OCI-LY7 (cell line): ENCODE data around the gene DENND4B. TPM values are rescaled to one million over a fixed set of nuclear protein-coding genes. Genes with fewer than 3 reads are reported as not detected.

Source experiments
- BruUV-seq: library from RNA; stranded (reverse); fragments of 400-500 nt; replicated peaks from 2 replicates; lab custom pipeline; 2021; lab: Mats Ljungman, UMichigan
- CTCF ChIA-PET: fragments of 300-600 bp; sonication (Branson Sonifier 250); formaldehyde crosslinking; loops from one replicate; lab custom pipeline; 2022; ENCODE audit warnings: antibody characterized with exemption; ENCODE audit not compliant: unreplicated experiment; lab: Charles Lee
- POLR2A ChIA-PET: fragments of 300-600 bp; sonication (Branson Sonifier 250); formaldehyde crosslinking; loops from one replicate; lab custom pipeline; 2022; ENCODE audit warnings: antibody characterized with exemption; lab: Charles Lee
- DNase-seq: peaks from one replicate; pipeline ENCODE4 v3.0.0-alpha.2; 2015; ENCODE audit warnings: low spot score
- H2AFZ ChIP-seq: fragments of 200-600 bp; sonication (generic), shearing (Covaris generic); 2 replicates; pipeline ENCODE4 v1.6.1; 2014; ENCODE audit warnings: mild to moderate bottlenecking, antibody characterized with exemption, low read length, moderate library complexity
- H3K27ac ChIP-seq: fragments of 200-600 bp; sonication (generic); 2 replicates; pipeline ENCODE4 v1.5.1; 2014; ENCODE audit warnings: mixed run types, low read depth, mild to moderate bottlenecking, moderate library complexity, low read length, inconsistent platforms; ENCODE audit not compliant: poor library complexity, severe bottlenecking
- H3K36me3 ChIP-seq: fragments of 200-600 bp; sonication (generic); 2 replicates; pipeline ENCODE4 v1.6.1; 2014; ENCODE audit warnings: mild to moderate bottlenecking, antibody characterized with exemption, low read length, moderate library complexity, mixed read lengths; ENCODE audit not compliant: insufficient read depth
- H3K4me1 ChIP-seq: fragments of 200-600 bp; sonication (generic); 2 replicates; pipeline ENCODE4 v1.5.1; 2014; ENCODE audit warnings: mild to moderate bottlenecking, low read length; ENCODE audit not compliant: insufficient read depth, poor library complexity, severe bottlenecking
- H3K4me2 ChIP-seq: fragments of 200-600 bp; sonication (generic); 2 replicates; pipeline ENCODE4 v1.6.1; 2014; ENCODE audit warnings: mild to moderate bottlenecking, low read length
- H3K4me3 ChIP-seq: fragments of 200-600 bp; sonication (generic); 2 replicates; pipeline ENCODE4 v1.5.1; 2014; ENCODE audit warnings: mild to moderate bottlenecking, low read depth, low read length; ENCODE audit not compliant: poor library complexity, severe bottlenecking
- H3K79me2 ChIP-seq: fragments of 200-600 bp; sonication (generic); 2 replicates; pipeline ENCODE4 v1.6.1; 2016; ENCODE audit warnings: low read depth, mild to moderate bottlenecking, low read length, moderate library complexity, mixed read lengths; ENCODE audit not compliant: insufficient read depth
- H3K9me2 ChIP-seq: fragments of 200-600 bp; sonication (generic); 2 replicates; pipeline ENCODE4 v1.6.1; 2016; ENCODE audit warnings: mild to moderate bottlenecking, low read length, mixed read lengths; ENCODE audit not compliant: insufficient read depth
- H3K9me3 ChIP-seq: fragments of 200-600 bp; sonication (generic); 2 replicates; pipeline ENCODE4 v1.6.1; 2014; ENCODE audit warnings: mild to moderate bottlenecking, mixed run types, low read length, mixed read lengths
- H4K20me1 ChIP-seq: fragments of 200-600 bp; sonication (generic); 2 replicates; pipeline ENCODE4 v1.6.1; 2014; ENCODE audit warnings: mild to moderate bottlenecking, antibody characterized with exemption, low read length, moderate library complexity, mixed read lengths; ENCODE audit not compliant: insufficient read depth
- EZH2phosphoT487 ChIP-seq: fragments of 200-600 bp; sonication (generic); IDR thresholded peaks from 2 replicates; pipeline ENCODE4 v1.6.1; 2018; ENCODE audit warnings: low read depth, borderline replicate concordance, mild to moderate bottlenecking, mixed run types, antibody characterized with exemption, low read length, moderate library complexity, mixed read lengths
- intact Hi-C: fragments of 100-400 bp; cut with micrococcal nuclease; formaldehyde crosslinking; loops from one replicate; pipeline ENCODE4 v1.10.0; 2022; ENCODE audit not compliant: unreplicated experiment
- total RNA-seq, 2 experiments: library from RNA; depleted of rRNA in 1 of 2; stranded (reverse); fragments of >200 nt in 1 of 2; shearing (Covaris generic) in 1 of 2; gene quantifications; 2 replicates each; pipeline ENCODE4 v1.2.3, GENCODE V29; 2014 to 2022
- TF ChIP-seq, protein P1 (sequence below): fragments of 200-600 bp; sonication (generic); conservative IDR thresholded peaks from 2 replicates; pipeline ENCODE4 v1.5.1; 2014; ENCODE audit warnings: mild to moderate bottlenecking, antibody characterized with exemption, low read length, moderate library complexity, mixed read lengths

Gene DENND4B
- total RNA-seq, 2 experiments from 2014 or later: 50.5 to 164 TPM

DNA sequence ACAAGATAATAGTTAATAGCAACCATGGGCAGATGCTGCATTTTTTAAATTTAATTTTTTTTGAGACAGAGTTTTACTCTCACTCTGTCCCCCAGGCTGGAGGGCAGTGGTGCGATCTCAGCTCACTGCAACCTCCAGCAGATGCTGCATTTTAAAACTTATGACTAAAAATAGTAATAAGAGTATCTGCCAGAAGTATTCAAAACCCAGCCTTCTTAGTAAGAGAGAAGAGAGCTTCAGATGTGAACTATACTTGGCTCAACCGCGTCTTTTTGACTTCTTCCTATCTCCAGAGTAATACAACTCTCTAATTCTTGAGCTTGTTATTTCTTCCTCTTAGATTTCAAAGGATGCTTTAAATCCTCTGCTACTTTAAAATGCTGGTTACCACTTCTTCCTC is 48.7 kb upstream of the DENND4B start:
- Histone ChIP-seq H4K20me1 (peaks cover 5% of the 10 kb centered on the region; the same call in 1 of the 2 replicates), H3K27ac (no peak overlapping the region), H3K4me3 (no peak overlapping the region), H3K4me1 (peaks cover 27% of the 10 kb centered on the region), H3K9me3 (no peaks in the 10 kb centered on the region; the same call in 1 of the 2 replicates), H3K79me2 (peaks cover 27% of the 10 kb centered on the region), H2AFZ (no peak overlapping the region), H3K36me3 (peaks cover 58% of the 10 kb centered on the region), H3K4me2 (no peak overlapping the region), H3K9me2 (no peaks in the 10 kb centered on the region)
- intact Hi-C loops: no loop called here
- ChIA-PET POLR2A (interaction anchor here (0.6 to 1.0 kb wide), 4 partner anchors 166 to 810 kb away, joined by 3 to 4 read pairs (median 3); no protein-coding TSS in a partner anchor), CTCF (no interaction called here)
- TF ChIP-seq EZH2phosphoT487: no peak
- TF ChIP-seq, protein P1, sequence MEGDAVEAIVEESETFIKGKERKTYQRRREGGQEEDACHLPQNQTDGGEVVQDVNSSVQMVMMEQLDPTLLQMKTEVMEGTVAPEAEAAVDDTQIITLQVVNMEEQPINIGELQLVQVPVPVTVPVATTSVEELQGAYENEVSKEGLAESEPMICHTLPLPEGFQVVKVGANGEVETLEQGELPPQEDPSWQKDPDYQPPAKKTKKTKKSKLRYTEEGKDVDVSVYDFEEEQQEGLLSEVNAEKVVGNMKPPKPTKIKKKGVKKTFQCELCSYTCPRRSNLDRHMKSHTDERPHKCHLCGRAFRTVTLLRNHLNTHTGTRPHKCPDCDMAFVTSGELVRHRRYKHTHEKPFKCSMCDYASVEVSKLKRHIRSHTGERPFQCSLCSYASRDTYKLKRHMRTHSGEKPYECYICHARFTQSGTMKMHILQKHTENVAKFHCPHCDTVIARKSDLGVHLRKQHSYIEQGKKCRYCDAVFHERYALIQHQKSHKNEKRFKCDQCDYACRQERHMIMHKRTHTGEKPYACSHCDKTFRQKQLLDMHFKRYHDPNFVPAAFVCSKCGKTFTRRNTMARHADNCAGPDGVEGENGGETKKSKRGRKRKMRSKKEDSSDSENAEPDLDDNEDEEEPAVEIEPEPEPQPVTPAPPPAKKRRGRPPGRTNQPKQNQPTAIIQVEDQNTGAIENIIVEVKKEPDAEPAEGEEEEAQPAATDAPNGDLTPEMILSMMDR: no peak
- BruUV-seq: no TSS peak
- DNase-seq: no peak

DNA sequence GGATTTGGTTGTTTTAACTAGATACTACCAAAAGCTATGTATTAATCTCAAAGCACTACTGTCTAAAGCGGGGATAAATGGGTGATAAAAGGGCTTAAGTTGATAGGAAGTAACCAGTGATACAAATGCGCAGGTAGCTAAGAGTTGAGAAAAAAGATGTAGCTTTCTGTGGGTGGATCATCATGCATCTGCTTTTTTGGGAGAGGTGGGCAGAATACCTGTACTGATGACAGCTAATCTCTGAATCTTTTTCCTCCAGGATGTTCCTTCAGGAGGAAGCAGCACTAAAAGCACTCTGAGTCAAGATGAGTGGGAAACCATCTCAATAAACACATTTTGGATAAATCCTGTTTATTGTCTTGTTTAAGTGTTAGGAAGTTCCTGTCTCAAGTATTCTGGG is 45.3 kb upstream of the DENND4B start:
- peak overlapping the region; percentile 77 for H3K4me2 ChIP-seq
- H3K36me3 ChIP-seq: peaks cover 58% of the 10 kb centered on the region
- H3K4me1 ChIP-seq: peaks cover 39% of the 10 kb centered on the region
- no peaks in the 10 kb centered on the region; the same call in 1 of the 2 replicates for H3K9me3 ChIP-seq
- no TSS peak for BruUV-seq
- H3K4me3 ChIP-seq: peak overlapping the region; percentile 81
- peaks cover 27% of the 10 kb centered on the region for H3K79me2 ChIP-seq
- H3K27ac ChIP-seq: peak overlapping the region; percentile 62
- peaks cover 5% of the 10 kb centered on the region; the same call in 1 of the 2 replicates for H4K20me1 ChIP-seq
- CTCF ChIA-PET: interaction anchor here (0.5 kb wide), 1 partner anchor 496 kb away, joined by 3 read pairs; no protein-coding TSS in a partner anchor
- no peaks in the 10 kb centered on the region for H3K9me2 ChIP-seq
- POLR2A ChIA-PET: interaction anchor here (0.6 to 0.7 kb wide), 2 partner anchors 157 to 194 kb away, joined by 3 to 4 read pairs; no protein-coding TSS in a partner anchor
- TF ChIP-seq, protein P1: no peak
- no peak for TF ChIP-seq EZH2phosphoT487
- intact Hi-C loops: no loop called here
- H2AFZ ChIP-seq: no peak overlapping the region
- DNase-seq: no peak

DNA sequence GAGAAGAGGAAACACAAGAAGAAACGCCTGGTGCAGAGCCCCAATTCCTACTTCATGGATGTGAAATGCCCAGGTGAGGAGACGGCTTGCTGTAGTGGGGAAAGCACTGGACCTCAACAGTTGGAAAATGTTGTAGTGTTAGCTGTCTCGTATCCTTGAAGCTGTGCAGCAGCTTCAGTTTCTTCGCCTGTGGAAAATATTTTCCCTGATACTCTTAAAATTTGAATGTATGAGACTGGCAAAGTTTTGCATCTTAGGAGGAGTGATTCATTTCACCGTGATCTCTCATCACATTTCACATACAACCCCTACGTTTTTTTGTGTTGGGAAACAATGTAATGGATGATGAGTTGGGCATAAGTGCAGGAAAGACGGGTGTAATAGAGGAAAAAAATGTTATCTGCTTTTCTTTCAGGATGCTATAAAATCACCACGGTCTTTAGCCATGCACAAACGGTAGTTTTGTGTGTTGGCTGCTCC is 44.7 kb upstream of the DENND4B start:
- Histone ChIP-seq H3K79me2 (peaks cover 27% of the 10 kb centered on the region), H3K9me2 (no peaks in the 10 kb centered on the region), H3K36me3 (peaks cover 55% of the 10 kb centered on the region), H3K4me1 (peaks cover 45% of the 10 kb centered on the region), H2AFZ (no peak overlapping the region), H3K4me3 (peak overlapping the region; percentile 81), H3K4me2 (peak overlapping the region; percentile 77), H3K27ac (peak overlapping the region; percentile 62), H3K9me3 (no peaks in the 10 kb centered on the region; the same call in 1 of the 2 replicates), H4K20me1 (peaks cover 5% of the 10 kb centered on the region; the same call in 1 of the 2 replicates)
- CTCF ChIA-PET: interaction anchor here (0.5 kb wide), 1 partner anchor 496 kb away, joined by 3 read pairs; no protein-coding TSS in a partner anchor
- POLR2A ChIA-PET: interaction anchor here (0.7 to 1.4 kb wide), 6 partner anchors 13 to 185 kb away, joined by 3 to 6 read pairs (median 4); partner anchors contain the start of genes CREB3L4 and JTB
- intact Hi-C loops: no loop called here
- BruUV-seq: TSS peak; percentile 91
- TF ChIP-seq EZH2phosphoT487: no peak
- TF ChIP-seq, protein P1: no peak
- no peak for DNase-seq
